HG02884 (cell line): ENCODE data around the gene TNNT2.

Experiments used
- ATAC-seq: cut with Tn5 transposase; IDR thresholded peaks from one replicate; pipeline ENCODE4 v1.9.1; 2021; ENCODE audit warnings: mild to moderate bottlenecking, moderate library complexity; ENCODE audit not compliant: unreplicated experiment

Gene TNNT2

DNA sequence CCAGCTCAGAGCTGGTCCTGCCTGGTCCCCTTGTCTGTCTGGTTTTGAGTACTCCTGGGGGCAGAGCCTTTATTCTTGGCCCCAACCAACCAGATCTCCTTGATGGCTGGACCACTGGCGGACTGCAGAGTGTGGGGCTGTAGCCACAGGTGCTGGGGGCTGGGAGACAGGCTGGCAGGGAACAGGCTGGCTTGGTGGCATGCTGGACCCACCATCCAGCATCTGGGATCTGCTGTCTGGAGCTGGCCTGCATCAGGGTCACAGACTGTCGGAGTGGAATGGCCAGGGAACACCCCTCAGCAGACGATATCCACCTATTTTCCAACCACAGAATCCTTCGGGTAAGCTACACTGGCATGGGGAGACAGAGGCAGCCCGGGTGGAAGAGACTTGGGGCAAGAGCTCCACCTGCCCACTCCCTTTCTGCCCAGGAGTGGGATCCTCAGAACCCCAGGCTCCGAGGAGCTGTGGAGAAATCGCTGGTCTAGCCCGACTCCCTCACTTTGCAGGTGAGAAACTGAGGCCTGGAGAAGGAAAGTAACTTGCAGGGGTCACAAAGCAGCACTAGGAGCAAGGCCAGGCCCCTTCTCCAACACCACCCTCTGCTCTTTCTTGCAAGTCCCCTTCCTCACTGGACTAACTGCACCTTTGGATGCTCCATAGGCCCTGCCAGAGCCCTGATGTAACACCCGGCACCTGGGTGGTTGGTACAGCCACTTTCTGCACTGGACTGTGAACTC is 40.6 kb downstream of the TNNT2 start:
- ATAC-seq, result no peak

DNA sequence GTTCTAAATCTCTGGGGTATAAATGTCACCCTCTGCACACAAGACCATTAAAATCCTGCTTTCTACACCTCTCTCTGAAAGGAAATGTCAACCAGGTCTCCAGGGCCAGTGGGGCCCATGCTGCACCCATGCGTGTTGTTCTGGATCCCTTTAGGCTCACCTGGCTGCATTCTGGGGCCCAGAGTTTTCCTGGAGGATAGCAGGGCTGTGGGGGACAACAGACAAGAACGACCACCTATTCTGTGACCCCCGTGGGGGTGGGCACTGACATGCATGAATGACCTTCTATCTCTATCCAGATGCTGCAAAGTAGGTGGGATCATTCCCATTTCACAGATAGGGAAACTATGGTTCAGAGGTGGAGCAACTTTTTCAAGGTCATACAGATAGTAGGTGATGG is 41.6 kb downstream of the TNNT2 start:
- no peak for ATAC-seq

DNA sequence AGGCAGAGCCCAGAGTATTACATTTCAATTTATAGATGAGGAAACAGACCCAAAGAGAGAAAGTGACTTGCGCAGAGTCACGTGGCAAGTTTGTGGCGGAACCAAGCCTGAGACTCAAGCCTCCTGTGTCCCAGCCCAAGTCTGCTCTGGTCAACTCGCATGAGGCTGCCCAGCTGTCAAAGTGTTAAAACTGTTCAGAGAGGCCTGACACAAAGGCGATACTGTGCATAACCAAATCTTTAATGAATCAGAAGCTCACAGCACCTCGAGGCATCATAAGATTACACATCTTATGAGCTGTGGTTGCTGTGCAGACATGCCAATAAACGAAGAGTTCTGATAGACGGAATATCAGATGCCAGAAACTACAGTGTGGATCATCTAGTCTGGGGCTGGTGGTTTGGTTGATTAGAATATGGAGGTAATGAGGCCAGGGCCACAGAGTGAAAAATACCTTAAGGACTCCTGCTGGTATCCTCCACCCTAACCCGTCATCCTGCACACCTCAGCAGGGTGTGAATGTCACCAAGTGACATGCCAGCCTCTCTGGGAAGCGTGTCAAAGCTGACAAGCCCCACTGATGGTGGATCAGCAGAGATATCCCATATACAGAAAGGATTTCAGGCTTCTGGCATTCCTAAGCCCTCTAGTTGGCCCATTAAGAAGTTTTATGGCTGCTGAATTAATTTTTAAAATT is 42.2 kb downstream of the TNNT2 start:
- no peak for ATAC-seq

DNA sequence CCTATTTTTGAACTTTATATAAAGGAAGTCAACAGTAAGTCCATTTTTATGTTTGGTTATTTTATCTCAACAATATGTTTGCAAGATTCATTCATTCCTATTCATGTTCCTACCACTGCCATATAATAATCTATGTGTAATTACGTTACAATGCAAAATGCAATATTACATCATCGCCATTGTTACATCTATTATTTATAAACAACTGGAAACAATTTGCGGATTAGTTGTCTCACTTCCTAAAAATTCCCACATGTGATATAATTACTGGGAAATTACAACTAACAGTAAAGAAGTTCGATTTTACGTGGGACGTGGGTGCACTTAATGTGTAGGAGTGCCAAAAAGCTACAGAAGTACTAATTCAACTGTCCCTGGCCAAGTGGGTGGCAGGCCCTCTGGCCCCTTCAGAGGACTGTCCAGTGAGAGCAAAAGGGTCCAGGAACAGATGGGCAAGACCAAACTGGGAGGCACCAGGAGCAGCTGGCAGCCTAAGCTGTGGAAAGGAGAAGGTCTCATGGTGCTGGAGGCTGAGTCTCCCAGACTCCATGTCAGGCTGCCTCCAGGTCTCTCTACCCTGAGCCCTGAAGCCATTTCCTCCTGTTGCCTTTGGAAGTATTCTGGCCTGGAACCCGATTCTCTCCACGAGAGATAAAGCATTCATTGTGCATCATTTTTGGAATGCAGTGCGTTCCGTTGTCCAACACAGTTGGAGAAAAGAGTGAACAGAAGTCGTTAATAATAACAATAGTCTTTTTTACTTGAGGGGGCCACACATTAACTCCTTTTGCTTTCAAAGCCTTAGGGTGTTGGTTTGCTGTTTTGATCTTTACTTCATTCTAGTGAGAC is 42.9 kb downstream of the TNNT2 start:
- no peak for ATAC-seq

DNA sequence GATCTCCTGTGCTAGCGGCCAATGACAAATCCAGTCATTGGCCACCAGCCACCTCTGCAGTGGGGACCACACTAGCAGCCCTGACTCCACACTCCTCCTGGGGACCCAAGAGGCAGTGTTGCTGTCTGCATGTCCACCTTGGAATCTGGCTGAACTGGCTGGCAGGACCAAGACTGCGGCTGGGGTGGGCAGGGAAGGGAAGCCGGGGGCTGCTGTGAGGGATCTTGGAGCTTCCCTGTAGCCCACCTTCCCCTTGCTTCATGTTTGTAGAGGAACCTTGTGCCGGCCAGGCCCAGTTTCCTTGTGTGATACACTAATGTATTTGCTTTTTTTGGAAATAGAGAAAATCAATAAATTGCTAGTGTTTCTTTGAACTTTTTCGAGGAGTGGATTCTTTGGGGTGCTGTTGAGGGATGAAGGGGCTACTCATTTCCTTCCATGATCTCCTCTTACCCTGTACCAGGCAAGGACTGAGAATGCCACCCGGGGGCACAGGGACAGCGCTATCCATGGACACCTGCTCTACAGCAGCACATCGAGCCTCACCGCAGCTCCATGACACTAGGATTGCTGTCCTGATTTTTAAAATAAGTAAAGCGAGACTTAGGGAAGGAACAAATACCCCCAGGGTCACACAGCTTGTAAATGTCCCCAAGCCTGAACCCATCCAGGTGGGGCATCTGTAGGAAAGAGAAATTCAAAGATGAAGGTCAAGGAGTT is 44.7 kb downstream of the TNNT2 start:
- ATAC-seq, result no peak

DNA sequence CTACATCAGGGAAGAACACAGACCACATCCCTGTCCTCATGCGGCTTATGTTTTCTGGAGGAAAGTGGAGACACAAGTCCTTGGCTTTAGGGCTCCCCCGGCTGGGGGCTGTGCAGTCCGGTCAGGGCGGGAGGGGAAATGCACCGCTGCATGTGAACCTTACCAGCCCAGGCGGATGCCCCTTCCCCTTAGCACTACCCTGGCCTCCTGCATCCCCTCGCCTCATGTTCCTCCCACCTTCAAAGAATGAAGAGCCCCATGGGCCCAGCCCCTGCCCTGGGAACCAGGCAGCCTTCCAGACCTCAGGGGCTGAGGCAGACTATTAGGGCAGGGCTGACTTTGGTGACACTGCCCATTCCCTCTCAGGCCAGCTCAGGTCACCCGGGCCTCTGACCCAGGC is 45.5 kb downstream of the TNNT2 start:
- no peak for ATAC-seq

DNA sequence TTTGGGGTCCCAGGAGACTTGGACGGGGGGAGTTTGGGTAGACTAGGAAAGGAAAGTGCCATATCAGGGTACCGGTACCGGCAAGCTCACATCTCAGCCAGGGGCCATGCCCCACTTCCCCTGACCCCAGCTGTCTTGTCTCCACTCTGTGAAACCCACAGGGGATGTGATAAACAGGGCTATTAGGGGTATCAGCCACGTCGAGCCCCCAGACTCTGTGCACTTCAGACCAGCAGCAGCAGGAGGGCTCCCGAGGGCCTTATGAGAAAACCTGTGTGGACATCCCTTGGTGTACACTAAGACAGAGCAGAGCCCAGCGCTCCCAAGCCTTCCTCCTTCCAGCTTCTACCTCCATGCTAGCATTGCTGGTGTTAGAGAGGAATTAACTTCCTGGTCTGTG is 46.3 kb downstream of the TNNT2 start:
- ATAC-seq, result no peak

DNA sequence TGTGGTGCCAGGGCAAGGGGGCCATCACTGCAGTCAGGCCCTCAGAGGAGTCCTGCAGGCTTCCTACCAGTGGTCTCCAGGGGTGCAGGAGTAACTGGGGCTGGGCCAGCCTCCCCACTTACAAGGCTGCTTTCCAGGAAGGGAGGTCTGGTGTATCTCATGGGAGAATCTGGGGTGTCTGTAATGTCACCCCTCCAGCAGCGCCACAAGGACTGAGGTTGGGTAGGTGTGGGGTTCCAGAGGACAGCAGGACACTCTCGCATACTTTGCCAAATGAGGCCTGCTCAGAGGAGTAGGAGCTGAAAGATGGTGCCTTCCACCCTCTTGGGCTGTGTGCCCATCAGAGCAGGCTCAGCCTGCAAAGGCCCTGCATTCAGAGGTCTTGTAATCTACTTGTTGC is 46.9 kb downstream of the TNNT2 start:
- no peak for ATAC-seq

DNA sequence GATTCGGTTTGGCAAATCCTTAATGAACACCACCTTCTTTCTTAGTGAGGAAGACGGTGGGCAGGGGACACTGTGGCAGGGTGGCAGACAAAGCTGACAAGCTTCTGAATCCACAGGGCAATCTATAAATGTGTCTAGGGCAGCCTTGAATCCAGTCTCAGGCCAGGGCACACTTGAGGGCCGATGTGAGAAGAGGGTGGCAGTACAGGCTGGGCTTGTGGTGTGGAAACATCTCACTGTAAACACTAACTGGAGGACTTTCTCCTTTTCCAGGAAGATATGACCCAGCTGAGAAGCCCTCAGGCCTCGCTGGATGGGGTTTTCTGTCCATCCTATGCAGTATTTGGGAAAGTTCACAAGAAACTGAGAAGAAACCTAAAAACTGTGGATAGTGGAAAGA is 47.7 kb downstream of the TNNT2 start:
- no peak for ATAC-seq

DNA sequence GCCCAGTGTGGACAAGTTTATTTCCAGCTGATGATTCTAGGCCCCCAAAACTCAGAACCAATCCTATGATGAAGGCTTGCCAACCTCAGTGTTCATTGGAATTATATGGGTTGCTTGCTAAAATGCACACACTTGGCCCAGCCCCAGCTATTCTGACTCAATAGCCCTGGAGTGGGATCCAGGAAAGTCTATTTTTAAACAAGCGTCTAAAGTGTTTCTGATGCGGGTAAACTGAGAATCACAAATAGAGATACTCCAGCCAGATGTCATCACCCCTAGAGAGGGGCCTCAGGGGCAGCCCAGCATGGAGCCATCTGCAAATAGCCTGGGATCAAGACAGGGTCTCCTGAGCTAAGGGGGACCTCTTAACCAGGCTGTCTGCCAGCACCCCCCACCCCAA is 48.2 kb downstream of the TNNT2 start:
- ATAC-seq, result no peak

DNA sequence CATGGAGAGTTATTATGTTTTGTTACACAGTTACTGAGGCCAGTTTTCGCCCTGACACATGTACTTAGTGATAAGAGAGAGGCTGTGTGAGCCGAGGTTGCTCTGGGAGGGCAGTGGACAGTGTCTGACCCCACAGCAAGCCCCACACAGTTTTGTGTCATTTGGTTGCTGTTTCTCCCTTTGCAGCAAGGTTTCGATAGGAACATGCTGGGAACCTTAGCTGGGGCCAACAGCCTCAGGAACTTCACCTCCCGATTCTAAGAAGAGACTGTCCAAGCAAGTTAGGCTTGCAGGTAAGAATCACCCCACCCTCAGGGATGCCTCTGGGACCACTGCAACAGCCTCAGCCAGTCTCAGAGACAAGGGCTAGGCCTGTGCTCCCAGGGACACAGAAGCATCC is 48.9 kb downstream of the TNNT2 start:
- ATAC-seq, result no peak

DNA sequence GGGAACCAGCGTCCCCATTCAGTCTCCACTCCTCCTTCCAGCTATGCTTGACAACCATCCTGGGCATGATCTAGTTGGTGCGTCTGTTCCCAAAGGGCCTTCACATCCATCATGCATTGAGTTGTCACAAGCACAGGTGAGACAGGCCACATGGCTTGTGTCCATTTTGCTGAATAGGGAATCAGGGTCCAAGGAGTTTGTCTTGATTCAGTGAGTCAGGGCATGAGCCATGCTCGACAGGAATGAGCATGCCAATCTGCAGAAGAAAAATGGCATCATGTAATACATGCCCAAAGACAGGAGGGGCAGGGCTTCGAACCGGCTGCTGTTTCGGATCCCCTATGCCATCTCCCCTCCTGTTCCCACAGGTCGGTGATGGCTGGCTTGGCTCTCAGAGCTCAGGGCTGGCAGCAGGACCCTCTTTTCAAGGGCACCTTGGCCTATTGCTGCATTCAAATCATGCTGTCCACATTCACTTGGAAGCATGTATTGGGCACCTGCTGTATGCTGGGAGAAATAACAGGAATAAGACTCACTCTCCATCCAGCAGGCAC is 49.7 kb downstream of the TNNT2 start:
- no peak for ATAC-seq

DNA sequence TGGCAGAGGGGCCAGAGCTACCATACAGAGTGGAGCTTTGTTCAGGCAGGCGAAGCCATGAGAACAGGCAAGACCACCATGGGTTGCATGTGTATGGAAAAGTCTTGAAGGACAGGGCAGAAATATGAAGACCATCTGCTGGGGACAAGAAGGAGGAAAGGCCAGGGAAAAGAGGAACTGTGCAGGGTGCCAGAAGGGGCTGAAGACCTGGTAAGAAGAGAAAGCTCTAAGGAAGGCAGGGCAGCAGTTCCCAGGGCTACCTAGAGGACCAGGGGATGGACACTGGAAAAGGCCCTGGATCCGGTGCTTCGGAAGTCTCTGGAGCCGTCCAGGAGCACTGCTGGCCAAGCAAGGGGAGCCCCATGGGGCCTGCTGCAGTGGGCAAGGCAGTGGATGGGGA is 50.8 kb downstream of the TNNT2 start:
- no peak for ATAC-seq

DNA sequence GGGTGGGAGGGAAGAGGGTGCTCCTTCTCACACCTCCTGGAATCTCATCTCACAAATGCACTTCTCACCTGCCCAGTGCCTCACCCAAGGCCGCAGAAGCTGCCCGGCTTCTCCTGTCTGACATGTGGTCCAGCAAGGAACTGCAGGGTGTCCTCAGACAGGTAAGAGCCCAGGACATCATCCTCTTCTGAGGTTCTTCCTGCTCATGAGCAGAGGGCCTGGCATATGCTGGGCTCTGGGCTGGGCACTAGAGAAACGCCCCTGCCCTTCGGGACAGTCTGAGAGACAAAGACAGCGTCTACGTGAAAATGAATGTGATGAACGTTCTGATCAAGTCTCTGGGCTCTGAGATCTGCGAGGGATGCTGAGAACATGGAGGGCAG is 51.8 kb downstream of the TNNT2 start:
- ATAC-seq, result no peak

DNA sequence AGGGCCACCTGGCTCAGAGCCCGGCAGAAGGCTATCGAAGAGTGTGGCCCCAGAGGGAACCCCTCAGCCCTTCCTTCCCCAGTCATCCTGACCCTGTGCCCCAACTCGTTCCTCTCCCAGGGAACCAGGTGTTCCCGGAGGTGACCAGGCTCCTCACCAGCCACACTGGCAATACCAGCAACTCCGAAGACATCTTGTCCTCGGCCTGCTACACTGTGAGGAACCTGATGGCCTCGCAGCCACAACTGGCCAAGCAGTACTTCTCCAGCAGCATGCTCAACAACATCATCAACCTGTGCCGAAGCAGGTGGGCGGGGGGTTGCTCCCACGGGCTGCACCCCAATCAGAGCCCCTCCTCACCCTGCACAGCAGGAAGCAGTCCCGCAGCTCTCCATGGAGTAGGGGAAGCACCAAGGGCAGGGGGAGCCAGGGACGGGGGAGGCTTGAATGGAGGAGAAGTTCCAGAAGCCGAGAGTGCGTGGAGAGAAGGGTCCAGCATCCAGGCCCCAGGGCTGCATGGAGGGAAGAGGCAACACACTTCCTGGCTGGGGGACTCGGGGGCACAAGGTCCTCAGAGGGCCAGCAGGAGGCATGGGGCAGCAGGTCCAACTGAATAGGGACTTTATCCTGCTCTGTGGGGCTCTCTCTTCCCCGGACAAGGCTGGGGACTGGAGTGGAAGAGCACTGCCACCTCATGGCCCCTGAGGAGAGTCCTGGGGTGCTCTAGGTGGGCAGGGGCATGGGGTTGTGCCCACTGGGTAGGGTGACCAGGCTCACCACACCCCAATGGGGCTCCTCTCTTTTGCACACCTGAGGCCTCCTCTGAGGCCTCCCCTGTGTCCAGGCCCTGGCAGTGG is 52.4 kb downstream of the TNNT2 start:
- ATAC-seq, result no peak

DNA sequence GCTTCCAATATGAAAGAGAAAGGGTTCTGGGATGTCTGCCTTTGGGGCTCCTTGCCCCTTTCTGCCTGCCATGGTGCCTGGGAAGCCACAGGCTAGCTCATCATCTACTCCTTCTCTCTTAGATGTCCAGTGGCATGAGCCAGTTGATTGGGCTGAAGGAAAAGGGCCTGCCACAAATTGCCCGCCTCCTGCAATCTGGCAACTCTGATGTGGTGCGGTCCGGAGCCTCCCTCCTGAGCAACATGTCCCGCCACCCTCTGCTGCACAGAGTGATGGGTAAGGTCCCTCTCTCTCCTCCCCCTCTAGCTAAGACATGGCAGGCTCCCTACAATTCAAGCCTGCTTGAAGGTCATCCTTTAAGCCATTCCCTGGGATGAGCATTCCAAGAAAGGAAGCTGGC is 53.2 kb downstream of the TNNT2 start:
- ATAC-seq, result no peak

DNA sequence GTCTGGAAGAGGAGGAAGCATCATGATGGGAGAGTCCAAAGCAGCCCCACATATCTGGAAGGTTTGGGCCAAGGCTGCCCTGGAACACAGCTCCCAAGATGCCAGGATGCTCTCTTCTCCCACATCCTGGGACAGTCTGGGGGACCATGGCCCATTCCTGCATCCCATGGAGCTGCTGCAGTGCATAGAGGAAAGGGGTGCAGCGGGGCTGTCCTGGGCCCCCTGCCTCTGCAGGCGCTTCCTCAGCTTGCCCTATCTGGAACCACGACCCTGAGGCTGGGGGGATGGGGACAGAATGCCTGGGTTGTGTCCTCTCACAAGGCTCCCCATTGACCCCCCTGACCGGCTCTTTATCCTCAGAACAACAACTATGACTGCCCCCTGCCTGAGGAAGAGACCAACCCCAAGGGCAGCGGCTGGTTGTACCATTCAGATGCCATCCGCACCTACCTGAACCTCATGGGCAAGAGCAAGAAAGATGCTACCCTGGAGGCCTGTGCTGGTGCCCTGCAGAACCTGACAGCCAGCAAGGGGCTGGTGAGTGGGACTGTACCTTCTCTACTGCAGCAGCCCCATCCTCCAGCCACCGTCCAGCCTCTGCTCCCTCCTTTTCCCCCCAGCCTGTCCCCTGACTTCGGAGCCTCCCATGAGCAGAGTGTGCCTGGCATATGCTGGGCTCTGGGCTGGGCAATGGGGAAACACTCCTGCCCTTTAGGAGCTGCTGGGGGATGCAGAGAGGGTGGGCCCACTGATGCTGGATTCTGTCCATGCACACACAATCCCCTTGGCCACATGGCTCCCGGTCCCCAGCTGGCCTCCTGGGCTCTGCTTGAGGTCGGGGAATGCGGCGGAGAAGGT is 54.6 kb downstream of the TNNT2 start:
- no peak for ATAC-seq

DNA sequence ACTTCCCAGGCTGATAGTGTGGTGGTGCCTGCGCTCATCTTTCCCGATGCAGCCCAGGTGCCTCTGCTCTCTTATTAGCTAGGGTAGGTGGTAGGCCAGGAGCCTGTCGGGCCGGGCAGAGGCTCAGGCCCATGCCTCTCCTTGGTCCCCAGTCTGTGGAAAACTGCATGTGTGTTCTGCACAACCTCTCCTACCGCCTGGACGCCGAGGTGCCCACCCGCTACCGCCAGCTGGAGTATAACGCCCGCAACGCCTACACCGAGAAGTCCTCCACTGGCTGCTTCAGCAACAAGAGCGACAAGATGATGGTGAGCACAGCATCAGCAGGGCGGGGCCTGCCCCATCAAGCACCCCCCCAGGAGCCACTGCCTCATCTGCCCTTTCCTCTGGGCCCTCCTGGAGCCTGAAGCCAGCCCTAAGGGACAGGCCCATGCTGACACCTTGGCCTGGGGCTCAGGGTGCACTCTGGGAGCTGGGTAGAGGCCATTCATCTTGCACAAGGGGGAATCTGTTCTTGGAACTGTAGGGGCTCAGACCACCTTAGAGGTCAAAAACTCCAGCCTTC is 55.6 kb downstream of the TNNT2 start:
- no peak for ATAC-seq
